Inferior parietal cortex (tissue), 1 donor: ENCODE results near the gene ZNF385D.

ENCODE experiments used
- DNase-seq: peaks from one replicate; pipeline ENCODE4 v3.0.0-alpha.2; 2016; ENCODE audit errors: extremely low spot score

The ZNF385D gene

DNA sequence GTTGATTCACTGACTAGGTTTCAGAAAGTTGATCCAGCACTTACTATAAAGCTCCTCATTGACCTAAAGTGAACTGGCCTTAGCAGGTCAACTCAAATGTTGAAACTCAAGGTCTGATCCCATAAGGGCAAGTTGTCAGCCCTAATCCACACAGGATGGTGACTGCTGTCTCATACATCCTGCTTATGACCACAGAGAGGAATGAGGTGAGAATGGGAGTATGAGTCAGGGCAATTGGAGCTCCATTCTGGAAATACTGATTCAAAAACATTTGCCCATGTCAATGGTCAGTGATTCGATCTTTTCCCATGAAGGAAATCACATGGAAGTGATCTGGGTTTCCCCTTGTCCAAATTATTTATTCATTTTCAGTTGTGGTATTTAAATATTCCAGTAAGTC lies 78.7 kb downstream of the ZNF385D start:
- DNase-seq = no peak

DNA sequence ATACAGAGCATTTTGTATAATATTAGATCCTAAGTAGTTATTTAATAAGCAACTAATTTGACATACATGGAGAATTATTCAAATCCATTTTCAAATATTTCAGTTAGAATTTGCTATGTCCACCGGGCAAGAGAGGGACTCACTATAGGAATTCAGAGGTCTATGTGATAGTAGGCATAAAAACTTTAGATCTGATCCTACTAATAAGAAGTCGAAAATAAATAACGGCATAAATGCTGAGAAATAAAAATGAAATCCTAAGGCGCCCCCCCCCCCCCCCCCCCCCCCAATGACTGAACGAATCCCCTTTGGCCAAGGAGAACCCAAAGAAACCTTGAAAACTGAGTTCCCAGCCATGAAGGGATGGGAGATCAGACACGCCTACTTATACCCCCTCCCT lies 80.6 kb downstream of the ZNF385D start:
- DNase-seq = no peak

DNA sequence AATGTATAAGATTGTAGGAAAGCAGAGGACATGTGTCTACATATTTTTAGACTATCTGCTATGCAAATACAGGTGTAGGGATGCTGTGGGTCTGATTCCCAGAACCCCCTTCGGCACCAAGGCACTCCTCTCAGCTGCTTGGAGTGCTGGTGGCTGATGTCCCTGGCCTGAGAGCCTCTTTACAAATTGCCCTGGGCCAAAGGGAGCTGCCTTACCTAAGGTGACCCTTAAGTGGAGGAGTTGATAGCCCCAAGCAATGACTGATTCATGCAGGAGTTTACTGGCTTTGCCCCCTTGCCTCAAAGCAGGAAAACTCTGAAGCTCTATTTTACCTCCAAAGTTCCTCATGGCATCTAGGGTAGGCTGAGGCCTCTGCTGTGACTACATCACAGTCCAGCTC lies 83.0 kb downstream of the ZNF385D start:
- DNase-seq = no peak

DNA sequence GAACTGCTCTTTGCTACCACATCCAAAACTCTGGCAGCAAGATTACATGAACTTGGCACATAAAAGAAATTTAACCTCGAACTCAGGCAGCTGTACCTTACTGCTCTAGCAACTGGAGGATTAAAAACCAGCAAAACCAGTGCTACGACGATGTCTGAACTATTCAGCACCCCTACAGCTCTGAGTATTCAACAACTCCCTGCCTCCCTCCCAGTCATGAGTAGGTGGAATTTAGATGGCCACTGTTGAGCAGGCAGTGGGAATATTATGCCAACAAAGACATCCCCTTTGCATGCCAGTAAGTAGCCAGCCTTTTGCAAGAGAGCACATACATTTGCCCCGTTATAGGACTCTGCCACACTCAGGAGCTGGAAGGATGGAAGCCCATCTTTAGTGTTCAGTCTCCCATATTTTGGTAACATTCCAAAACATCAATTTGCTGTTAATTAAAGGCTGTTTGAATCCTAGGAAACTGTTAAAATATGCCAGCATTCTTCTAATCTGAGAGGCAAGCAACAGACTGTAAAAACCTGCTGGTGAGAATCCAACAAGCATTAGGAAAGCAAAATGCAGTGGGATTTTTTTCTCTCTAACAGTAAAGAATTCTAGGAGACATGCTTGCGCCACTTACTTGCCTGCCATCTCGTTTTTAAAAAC lies 85.4 kb downstream of the ZNF385D start:
- no peak for DNase-seq

DNA sequence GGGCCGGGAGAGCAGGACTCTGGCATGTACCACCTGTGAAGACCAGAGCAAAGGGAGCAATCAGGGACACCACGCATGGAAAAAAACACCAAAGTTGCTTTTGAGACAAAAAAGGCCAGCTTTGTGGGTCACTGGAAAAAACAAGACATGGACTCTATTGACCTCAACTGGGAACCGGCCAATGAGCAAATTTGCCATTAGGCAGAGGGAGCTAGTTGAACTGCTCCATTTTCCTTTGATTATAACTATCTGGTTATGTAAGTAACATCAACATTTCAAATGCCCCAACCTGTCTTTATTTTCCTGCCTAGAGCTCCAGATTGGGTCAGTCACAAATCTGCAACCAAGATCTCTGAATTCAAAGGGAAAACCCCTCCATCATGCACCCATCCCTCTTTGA lies 86.0 kb downstream of the ZNF385D start:
- no peak for DNase-seq

DNA sequence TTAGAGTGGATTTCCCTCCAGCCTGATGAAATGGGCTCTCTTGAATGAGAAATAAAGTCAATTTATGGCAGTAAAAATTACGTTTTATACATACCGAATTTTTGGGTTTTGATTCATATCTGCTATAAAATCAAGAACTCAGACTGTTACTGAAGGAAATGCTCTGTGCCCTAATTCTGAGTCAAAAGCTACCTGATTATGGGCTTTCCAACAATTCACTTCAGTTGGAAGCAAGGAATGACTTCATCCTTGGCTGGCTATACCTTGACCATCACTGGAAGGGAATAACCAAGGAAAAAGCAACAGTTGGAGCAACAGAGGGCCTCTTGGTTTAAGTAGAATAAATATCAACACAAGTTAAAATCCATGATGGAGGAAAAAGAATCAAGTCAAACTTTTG lies 88.6 kb downstream of the ZNF385D start:
- DNase-seq = no peak

DNA sequence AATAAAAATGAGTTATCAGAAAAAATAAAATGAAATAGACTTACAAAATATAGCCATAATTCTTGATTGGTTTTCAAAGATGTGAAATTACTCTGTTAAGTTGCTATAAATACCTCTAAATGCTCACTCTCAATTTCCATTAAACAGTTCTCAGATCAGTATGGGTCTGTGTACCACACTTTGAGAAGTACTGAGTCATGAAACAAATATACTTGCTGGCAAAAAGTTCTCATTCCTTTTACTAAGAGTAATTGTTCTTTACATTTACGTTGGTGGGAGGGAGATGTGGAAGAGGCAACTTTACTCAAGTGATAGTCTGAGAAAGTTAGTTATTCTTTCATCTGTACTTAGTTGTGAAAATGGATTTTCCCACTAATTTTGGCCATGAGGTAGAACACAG lies 96.3 kb downstream of the ZNF385D start:
- no peak for DNase-seq

DNA sequence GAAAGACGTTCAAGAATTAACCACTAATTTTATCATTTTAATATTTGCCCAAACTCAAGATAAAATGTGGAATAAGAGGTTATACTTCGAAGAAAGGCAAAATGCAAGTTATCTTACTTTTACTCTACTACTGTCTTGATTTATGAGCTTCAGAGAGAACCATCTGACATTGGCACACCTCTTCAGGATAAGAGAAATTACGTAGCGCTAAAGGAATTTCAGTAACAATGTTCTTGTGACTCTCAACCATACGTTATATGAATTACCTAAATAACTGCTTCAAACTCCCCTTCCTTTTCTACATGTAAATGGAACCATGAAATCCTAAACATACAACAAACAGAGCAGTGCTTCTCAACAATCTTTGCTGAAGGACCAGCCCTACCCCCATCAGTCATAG lies 96.8 kb downstream of the ZNF385D start:
- no peak for DNase-seq

DNA sequence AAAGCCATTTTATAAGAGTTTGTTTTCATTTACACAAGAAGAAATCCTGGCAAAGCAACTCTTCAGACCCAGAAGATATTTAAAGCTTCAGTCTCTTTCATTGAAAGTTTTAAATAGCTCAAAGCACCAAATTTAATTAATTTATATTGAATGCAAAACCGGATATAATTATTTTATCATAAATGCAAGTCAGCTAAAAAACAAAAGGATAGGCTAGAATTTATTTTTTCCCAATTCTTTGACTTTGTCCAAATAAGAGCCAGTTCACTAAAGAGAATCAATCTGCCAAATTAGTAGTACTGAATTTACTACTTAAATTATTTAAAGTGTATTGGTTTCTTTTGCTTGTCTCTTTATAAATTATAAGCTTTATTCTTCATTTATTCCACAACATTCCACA lies 101.5 kb downstream of the ZNF385D start:
- no peak for DNase-seq

DNA sequence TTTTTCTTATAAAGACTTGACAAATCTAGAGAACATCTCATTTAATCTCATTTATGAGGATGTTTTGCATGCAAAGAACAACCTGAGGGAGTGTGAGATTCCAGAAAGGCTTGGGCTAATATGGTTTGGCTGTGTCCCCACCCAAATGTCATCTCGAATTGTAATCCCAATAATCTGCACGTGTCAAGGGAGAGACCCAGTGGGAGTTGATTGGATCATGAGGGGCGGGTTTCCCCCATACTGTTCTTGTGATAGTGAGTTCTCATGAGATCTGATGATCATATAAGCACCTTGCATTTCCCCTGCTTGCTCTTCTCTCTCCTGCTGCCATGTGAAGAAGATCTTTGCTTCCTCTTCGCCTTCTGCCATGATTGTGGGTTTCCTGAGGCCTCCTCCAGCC lies 103.0 kb downstream of the ZNF385D start:
- DNase-seq = no peak

DNA sequence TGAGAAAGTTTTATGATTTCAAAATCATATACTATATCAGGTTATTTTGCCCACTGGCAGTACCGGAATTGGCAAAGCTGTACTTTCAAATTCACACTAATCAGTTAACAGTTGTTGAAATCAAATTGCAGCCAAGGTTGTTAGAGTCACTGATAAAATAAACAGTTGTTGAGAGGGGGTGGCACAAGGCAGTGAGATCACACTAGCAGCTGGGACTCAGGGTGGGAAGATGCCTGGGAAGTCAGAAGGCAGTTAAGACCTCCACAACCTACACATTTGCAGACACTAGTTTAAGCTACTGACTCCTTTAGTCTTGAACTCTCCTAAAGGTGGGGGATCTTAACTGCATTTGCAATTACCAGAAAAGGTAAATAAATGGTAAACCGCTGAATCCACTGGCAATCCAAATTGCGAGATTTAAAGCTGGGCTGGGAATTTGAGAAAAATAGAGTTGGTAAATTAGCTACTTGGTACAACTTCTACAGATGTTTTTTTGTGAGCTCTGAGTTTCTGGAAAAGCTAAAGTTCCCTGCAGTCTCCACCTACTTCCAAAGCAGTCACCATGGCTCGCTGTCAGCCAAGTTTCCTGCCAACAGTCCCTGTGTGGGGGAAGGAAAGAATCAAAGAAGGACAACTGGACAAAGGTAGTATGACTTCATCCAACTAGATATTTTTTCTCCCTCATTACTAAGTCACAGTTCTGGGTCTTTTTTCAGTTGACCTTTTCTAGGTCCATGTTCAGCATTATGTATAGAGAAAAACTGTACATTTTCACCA lies 105.7 kb downstream of the ZNF385D start:
- DNase-seq = no peak

DNA sequence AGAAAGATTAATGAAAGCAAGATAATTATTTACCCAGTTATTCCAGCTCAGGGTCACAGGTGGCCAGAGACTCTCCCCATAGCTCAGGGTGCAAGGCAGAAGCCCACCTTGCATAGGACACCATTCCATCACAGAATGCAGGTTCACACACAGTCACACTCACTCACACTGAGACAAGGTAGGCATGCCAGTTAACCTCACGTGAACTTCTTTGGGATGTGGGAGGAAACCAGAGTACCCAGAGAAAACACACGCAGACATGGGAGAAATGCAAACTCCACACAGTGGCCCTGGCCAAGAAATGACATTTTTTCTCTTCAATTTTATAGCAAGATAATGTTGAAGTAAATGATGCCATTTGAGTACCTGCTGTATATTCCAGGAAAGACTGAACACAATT lies 106.7 kb downstream of the ZNF385D start:
- no peak for DNase-seq

DNA sequence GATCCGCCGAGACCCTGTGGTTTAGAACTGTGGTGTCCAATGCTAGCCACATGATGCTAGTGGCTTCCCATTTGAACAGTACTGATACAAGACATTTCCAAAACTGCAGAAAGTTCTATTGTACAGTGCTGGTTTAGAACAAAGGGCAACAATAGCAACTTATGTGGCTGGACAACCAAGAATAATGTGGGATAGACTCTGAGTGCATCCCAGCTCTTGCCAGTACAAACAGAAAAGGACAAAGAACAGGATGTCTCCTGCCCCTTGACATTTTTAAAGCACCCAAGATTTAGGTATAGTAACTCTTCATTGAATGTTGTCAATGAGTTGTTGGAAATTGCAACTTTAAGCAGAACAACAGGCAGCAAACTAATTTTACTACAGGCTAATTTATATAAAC lies 107.3 kb downstream of the ZNF385D start:
- DNase-seq = no peak

DNA sequence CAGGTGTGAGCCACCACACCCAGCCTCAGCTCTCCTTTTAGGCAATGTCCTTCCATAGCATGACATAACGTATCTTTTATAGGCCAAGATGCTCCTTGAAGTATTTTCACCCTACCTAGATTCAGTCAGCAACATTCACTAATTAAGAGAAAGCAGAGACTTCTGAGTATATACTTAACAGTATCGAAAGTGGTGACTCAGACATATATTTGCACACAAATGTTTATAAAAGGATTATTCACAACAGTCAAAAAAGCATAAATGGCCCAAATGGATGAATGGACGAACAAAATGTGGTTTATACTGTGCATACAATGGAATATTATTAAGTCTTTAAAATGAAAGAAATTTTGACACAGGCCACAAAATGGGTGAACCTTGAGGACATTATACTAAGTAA lies 108.6 kb downstream of the ZNF385D start:
- DNase-seq = no peak

DNA sequence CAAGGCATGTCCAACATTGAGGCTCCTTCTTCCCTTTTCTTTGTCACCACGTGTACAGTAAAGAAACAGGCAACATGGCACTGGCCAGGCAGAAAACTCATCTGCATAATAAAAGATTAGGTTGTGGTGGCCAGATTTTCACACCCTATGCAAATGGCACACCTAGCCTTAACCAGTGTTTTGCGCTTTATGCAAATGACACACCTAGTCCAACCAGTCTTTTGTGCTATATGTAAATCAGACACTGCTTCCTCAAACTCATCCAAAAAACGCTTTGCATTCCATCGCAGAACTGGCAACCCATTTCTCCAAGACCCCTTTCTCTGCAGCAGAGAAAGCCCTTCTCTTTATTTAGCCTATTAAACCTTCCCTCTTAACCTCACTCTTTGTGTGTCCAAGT lies 109.1 kb downstream of the ZNF385D start:
- DNase-seq = no peak

DNA sequence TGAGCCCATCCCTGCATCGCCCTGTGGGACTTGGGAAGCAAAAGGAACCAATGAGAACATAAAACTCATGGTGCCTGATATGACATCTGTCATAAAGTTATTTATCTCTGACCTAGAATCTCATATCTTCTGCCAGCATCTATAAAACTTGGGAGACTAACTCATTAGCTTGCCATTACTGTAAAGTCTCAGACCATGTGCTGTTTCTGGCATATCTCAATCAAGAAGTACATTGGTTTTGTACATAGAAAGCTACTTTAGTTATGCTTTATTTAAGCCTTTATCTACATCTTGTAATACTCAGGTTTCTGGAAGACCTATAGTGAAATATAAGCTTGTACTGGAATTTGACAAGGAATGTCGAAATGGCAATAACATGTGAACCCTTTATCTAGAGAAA lies 112.5 kb downstream of the ZNF385D start:
- no peak for DNase-seq

DNA sequence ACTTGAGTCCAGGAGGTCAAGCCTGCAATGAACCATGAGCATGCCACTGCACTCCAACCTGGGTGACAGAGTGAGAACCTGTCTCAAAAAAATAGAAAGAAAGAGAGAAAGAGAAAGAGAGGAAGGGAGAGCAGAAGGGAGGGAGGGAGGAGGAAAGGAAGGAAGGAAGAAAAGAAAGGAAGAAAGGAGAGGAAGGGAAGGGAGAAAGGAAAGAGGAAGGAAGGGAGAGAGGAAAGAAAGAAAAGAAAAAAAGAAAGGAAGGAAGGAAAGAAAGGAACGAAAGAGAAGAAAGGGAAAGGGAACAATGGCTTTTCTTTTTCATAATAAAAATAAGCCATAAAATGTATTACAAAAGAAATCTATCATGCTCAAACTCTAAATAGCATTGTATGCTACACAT lies 116.9 kb downstream of the ZNF385D start:
- DNase-seq = no peak

DNA sequence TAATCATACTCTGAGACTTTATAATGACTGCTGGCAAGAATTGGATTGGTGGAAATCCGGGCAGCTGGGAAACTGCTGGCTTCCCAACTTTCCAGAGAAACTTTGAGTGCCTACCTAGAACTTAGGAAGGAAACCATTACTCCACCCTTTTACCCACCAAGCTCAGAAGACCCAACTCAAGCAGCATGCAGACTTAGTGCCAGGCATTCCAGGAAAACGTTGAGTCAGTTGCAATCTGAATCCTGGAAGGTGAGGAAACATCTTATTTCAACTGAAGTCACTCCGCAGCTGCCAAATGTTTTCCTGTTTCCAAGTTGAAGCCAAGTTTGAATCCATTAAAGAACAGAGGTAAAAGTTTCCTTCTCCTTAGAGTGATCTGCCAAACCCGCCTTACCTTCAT lies 126.5 kb downstream of the ZNF385D start:
- DNase-seq = no peak

DNA sequence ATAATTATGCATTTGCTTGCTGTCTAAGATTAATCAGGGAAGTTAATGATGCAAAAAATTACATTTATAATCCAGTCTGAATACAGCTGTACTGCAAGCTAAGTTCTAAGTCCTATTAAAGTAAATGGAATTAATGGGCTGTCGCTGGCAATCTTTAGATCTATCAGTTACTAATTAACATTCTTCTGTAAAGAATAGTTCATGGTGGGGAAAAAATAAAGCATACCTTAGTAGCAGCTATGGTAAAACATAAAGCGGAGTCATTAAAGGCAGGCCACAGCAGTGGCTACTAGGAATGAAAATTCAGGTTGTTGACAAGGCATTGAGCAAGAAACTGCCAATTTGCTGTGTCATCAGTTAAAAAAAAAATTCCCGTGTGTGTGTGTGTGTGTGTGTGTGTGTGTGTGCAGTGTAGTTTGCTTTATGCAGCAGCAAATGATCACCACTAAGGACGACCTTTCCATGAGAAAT lies 129.8 kb downstream of the ZNF385D start:
- DNase-seq = no peak

DNA sequence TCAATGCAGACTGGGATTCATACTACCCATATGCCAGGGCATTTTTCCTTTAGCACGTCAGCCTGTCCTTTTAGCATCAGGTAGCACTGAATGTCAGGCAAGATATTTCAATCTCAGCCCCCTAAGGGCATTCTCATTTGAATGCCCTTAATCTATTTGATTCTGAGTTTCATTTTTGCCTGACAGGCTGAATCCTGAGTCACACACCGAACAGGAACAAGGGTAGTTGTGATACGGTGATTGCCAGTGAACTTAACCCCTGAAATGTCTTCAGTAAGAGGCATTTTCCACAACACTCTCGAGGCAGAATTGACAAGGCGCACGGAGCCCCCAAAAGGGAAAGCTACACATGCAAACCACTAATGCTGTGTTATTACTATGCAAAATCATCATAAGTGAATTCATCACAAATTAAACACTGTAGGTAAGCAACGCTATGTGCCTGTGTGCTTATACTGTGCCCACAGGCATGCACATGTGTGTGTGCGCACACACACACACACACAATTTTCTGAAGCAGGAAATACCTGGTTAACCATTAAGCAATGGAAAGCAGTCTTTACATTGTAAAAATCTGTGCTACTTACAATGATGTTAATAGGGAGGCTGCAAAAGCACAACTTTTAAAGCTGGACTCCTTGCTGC lies 130.4 kb downstream of the ZNF385D start:
- no peak for DNase-seq

DNA sequence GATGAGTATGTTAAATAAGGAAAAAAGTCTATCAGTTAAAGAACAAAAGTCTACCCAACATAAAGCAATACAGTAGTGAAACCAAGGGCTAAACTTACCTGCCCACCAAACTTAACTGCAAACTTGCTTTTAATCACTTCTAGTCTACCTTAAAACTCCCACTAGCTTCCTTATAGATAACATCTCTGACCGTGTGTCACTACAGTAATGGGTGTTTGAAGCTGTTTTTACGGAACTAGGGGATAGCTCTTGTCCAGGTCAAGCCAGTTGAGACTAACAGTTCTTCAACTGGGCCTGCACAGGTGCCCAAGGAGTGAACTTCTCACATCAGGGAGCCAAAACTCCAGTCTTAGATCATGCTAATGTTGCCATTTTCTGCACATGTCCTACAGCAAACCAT lies 132.3 kb downstream of the ZNF385D start:
- DNase-seq = no peak

DNA sequence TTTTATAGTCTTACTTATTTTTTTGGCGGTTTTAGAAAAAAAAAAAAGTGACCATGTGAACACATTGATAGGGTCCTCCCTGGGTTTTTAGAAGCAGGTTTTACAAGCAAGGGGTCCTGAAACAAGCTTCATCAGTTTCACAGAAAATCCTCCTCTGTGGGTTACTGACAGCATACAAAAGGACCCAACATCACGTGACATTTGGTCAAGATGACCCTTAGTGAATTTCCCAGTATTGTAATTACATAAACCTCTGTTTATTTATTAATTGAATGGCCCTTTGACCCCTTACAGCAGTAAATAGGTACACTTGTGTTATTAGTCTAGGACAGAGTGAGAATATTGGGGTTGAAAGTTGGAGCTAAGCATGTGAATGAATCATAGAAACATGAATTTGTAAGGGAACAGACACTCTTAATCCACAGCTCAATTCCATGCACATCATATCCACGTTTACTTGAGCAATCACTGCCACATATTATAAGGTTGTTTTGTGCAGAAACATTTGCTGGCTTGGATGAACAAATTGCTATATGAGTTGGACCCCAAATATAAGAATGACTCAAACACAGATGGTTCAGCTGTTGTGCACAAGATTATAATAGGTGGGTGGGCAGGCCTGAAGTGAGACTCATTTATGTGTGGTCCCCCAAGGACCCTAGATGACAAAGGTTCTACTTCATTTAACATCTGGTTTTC lies 137.5 kb downstream of the ZNF385D start:
- DNase-seq = no peak
